Activated naive CD4-positive, alpha-beta T cell treated with anti-CD3 and anti-CD28 coated beads for 36 hours (primary cell): ENCODE measurements around the gene EPRS1. TPM values are rescaled to one million over a fixed set of nuclear protein-coding genes. Genes with fewer than 3 reads are reported as not detected.

ENCODE experiments used
- CTCF ChIA-PET: fragments of 350-600 bp; sonication (Branson Sonifier 250); formaldehyde crosslinking; loops from one replicate; lab custom pipeline; 2021; ENCODE audit warnings: antibody characterized with exemption; lab: Charles Lee
- DNase-seq: peaks from one replicate; pipeline ENCODE4 v3.0.0-alpha.2; 2020
- H3K27ac Mint-ChIP-seq: one replicate; pipeline ENCODE4 v1.8.0; 2021; ENCODE audit warnings: mild to moderate bottlenecking, mixed read lengths
- H3K27me3 Mint-ChIP-seq: one replicate; pipeline ENCODE4 v1.8.0; 2021; ENCODE audit warnings: low read depth, mixed read lengths
- H3K36me3 Mint-ChIP-seq: one replicate; pipeline ENCODE4 v1.8.0; 2021; ENCODE audit warnings: low read depth, mixed read lengths
- H3K4me1 Mint-ChIP-seq: one replicate; pipeline ENCODE4 v1.8.0; 2021; ENCODE audit warnings: low read depth, mixed read lengths
- H3K4me3 Mint-ChIP-seq: one replicate; pipeline ENCODE4 v1.8.0; 2021; ENCODE audit warnings: mild to moderate bottlenecking, moderate library complexity, mixed read lengths
- H3K9me3 Mint-ChIP-seq: one replicate; pipeline ENCODE4 v1.8.0; 2021; ENCODE audit warnings: mixed read lengths
- intact Hi-C: fragments of 100-400 bp; cut with micrococcal nuclease; formaldehyde crosslinking; loops from one replicate; pipeline ENCODE4 v1.15.1; 2023
- total RNA-seq, 2 experiments: library from RNA; stranded (reverse); gene quantifications; one replicate each; pipeline ENCODE4 v1.2.3, GENCODE V29; 2021

The EPRS1 gene
- total RNA-seq, 2 experiments from 2014 or later, result 227 to 229 TPM

- DNase-seq, result no peak
- CTCF ChIA-PET, result interaction anchor here (0.8 kb wide), 1 partner anchor 31 kb away, joined by 3 read pairs; no protein-coding TSS in a partner anchor
- H3K9me3 Mint-ChIP-seq, result no peaks in the 10 kb centered on the region
- no peaks in the 10 kb centered on the region for H3K27me3 Mint-ChIP-seq
- intact Hi-C loops, result no loop called here
- no peak overlapping the region for H3K27ac Mint-ChIP-seq
- H3K4me3 Mint-ChIP-seq, result no peak overlapping the region
- H3K36me3 Mint-ChIP-seq, result peaks cover 39% of the 10 kb centered on the region
- H3K4me1 Mint-ChIP-seq, result peaks cover 6% of the 10 kb centered on the region
Observed at GRCh38 chr1:220031287-220031686, 15.0 kb downstream of the EPRS1 start.

GRCh38 chr1:220028346-220028895 is 17.9 kb downstream of the EPRS1 start:
- no peak overlapping the region for H3K27ac Mint-ChIP-seq
- intact Hi-C loops, result loop anchor here (2.0 kb wide), 1 partner anchor 16 kb away; no protein-coding TSS in a partner anchor
- no peaks in the 10 kb centered on the region for H3K4me1 Mint-ChIP-seq
- DNase-seq, result no peak
- H3K36me3 Mint-ChIP-seq, result peaks cover 44% of the 10 kb centered on the region
- H3K9me3 Mint-ChIP-seq, result no peaks in the 10 kb centered on the region
- no peaks in the 10 kb centered on the region for H3K27me3 Mint-ChIP-seq
- H3K4me3 Mint-ChIP-seq, result no peak overlapping the region
- CTCF ChIA-PET, result interaction anchor here (0.6 kb wide), 1 partner anchor 13 kb away, joined by 4 read pairs; no protein-coding TSS in a partner anchor

GRCh38 chr1:220019071-220019470 is 27.2 kb downstream of the EPRS1 start:
- Mint-ChIP-seq H3K27ac (no peak overlapping the region), H3K9me3 (no peaks in the 10 kb centered on the region), H3K36me3 (peaks cover 47% of the 10 kb centered on the region), H3K4me3 (no peak overlapping the region), H3K4me1 (peaks cover 4% of the 10 kb centered on the region), H3K27me3 (no peaks in the 10 kb centered on the region)
- intact Hi-C loops, result no loop called here
- CTCF ChIA-PET, result interaction anchor here (0.9 to 1.2 kb wide), 3 partner anchors 29 to 94 kb away, joined by 3 to 4 read pairs (median 3); no protein-coding TSS in a partner anchor
- DNase-seq, result no peak

GRCh38 chr1:220013497-220013896 is 32.8 kb downstream of the EPRS1 start:
- Mint-ChIP-seq H3K36me3 (peaks cover 43% of the 10 kb centered on the region), H3K4me1 (peaks cover 10% of the 10 kb centered on the region), H3K27me3 (no peaks in the 10 kb centered on the region), H3K4me3 (no peak overlapping the region), H3K9me3 (no peaks in the 10 kb centered on the region), H3K27ac (peak overlapping the region; percentile 28)
- CTCF ChIA-PET, result interaction anchor here (0.7 to 1.8 kb wide), 3 partner anchors 16 to 92 kb away, joined by 3 to 4 read pairs (median 4); no protein-coding TSS in a partner anchor
- DNase-seq, result no peak
- intact Hi-C loops, result loop anchor here (2.0 kb wide), 1 partner anchor 31 kb away; no protein-coding TSS in a partner anchor

GRCh38 chr1:220012259-220012658 is 34.0 kb downstream of the EPRS1 start:
- Mint-ChIP-seq H3K9me3 (no peaks in the 10 kb centered on the region), H3K4me1 (peaks cover 10% of the 10 kb centered on the region), H3K36me3 (peaks cover 44% of the 10 kb centered on the region), H3K27ac (no peak overlapping the region), H3K4me3 (no peak overlapping the region), H3K27me3 (no peaks in the 10 kb centered on the region)
- no peak for DNase-seq
- CTCF ChIA-PET, result interaction anchor here (1.8 kb wide), 1 partner anchor 93 kb away, joined by 4 read pairs; no protein-coding TSS in a partner anchor
- intact Hi-C loops, result loop anchor here (2.0 kb wide), 1 partner anchor 33 kb away; no protein-coding TSS in a partner anchor

GRCh38 chr1:220011620-220012019 is 34.7 kb downstream of the EPRS1 start:
- Mint-ChIP-seq H3K27ac (no peak overlapping the region), H3K36me3 (peaks cover 48% of the 10 kb centered on the region)
- CTCF ChIA-PET, result interaction anchor here (1.8 kb wide), 1 partner anchor 94 kb away, joined by 4 read pairs; no protein-coding TSS in a partner anchor

GRCh38 chr1:220007438-220007837 is 38.9 kb downstream of the EPRS1 start:
- H3K4me3 Mint-ChIP-seq, result no peak overlapping the region
- DNase-seq, result no peak
- CTCF ChIA-PET, result no interaction called here
- H3K36me3 Mint-ChIP-seq, result peaks cover 43% of the 10 kb centered on the region
- H3K27me3 Mint-ChIP-seq, result no peaks in the 10 kb centered on the region
- intact Hi-C loops, result no loop called here
- no peaks in the 10 kb centered on the region for H3K4me1 Mint-ChIP-seq
- no peak overlapping the region for H3K27ac Mint-ChIP-seq
- no peaks in the 10 kb centered on the region for H3K9me3 Mint-ChIP-seq

More at GRCh38 chr1:220011620-220012019, 34.7 kb downstream of the EPRS1 start:
- Mint-ChIP-seq H3K9me3 (no peaks in the 10 kb centered on the region), H3K27me3 (no peaks in the 10 kb centered on the region), H3K4me1 (peaks cover 10% of the 10 kb centered on the region), H3K4me3 (no peak overlapping the region)
- intact Hi-C loops, result loop anchor here (2.0 kb wide), 1 partner anchor 33 kb away; no protein-coding TSS in a partner anchor
- DNase-seq, result no peak

- CTCF ChIA-PET, result no interaction called here
- H3K4me1 Mint-ChIP-seq, result no peaks in the 10 kb centered on the region
- peaks cover 47% of the 10 kb centered on the region for H3K36me3 Mint-ChIP-seq
- H3K27me3 Mint-ChIP-seq, result no peaks in the 10 kb centered on the region
- H3K9me3 Mint-ChIP-seq, result no peaks in the 10 kb centered on the region
- no peak overlapping the region for H3K27ac Mint-ChIP-seq
- H3K4me3 Mint-ChIP-seq, result no peak overlapping the region
- intact Hi-C loops, result no loop called here
- no peak for DNase-seq
Observed at GRCh38 chr1:220005489-220005888, 40.8 kb downstream of the EPRS1 start.

- no peaks in the 10 kb centered on the region for H3K27me3 Mint-ChIP-seq
- CTCF ChIA-PET, result no interaction called here
- H3K4me3 Mint-ChIP-seq, result no peak overlapping the region
- H3K36me3 Mint-ChIP-seq, result peaks cover 43% of the 10 kb centered on the region
- no peak for DNase-seq
- intact Hi-C loops, result no loop called here
- no peaks in the 10 kb centered on the region for H3K4me1 Mint-ChIP-seq
- no peaks in the 10 kb centered on the region for H3K9me3 Mint-ChIP-seq
- no peak overlapping the region for H3K27ac Mint-ChIP-seq
Observed at GRCh38 chr1:220003610-220004299, 42.5 kb downstream of the EPRS1 start.

- Mint-ChIP-seq H3K4me1 (no peaks in the 10 kb centered on the region), H3K27ac (no peak overlapping the region), H3K4me3 (no peak overlapping the region), H3K9me3 (no peaks in the 10 kb centered on the region), H3K36me3 (peaks cover 43% of the 10 kb centered on the region), H3K27me3 (no peaks in the 10 kb centered on the region)
- intact Hi-C loops, result no loop called here
- no peak for DNase-seq
- CTCF ChIA-PET, result no interaction called here
Observed at GRCh38 chr1:220003015-220003414, 43.3 kb downstream of the EPRS1 start.

GRCh38 chr1:220001095-220001501 is 45.2 kb downstream of the EPRS1 start:
- no peaks in the 10 kb centered on the region for H3K9me3 Mint-ChIP-seq
- H3K4me1 Mint-ChIP-seq, result no peaks in the 10 kb centered on the region
- H3K27ac Mint-ChIP-seq, result no peak overlapping the region
- DNase-seq, result no peak
- H3K27me3 Mint-ChIP-seq, result no peaks in the 10 kb centered on the region
- no peak overlapping the region for H3K4me3 Mint-ChIP-seq
- peaks cover 41% of the 10 kb centered on the region for H3K36me3 Mint-ChIP-seq
- CTCF ChIA-PET, result no interaction called here
- intact Hi-C loops, result no loop called here

GRCh38 chr1:219999821-220000220 is 46.5 kb downstream of the EPRS1 start:
- Mint-ChIP-seq H3K4me1 (no peaks in the 10 kb centered on the region), H3K36me3 (peaks cover 48% of the 10 kb centered on the region), H3K27me3 (no peaks in the 10 kb centered on the region), H3K27ac (no peak overlapping the region), H3K4me3 (no peak overlapping the region), H3K9me3 (no peaks in the 10 kb centered on the region)
- no peak for DNase-seq
- intact Hi-C loops, result no loop called here
- CTCF ChIA-PET, result interaction anchor here (1.2 kb wide), 1 partner anchor 32 kb away, joined by 3 read pairs; no protein-coding TSS in a partner anchor
